Measurements from ENCODE around the gene SSH2.

- TF ChIP-seq CTCF (IDR thresholded peaks at IDR 0.05): no peak
- no peak for TF ChIP-seq POLR2A (IDR thresholded peaks at IDR 0.05)
- TF ChIP-seq EP300 (IDR thresholded peaks at IDR 0.05): no peak
- TF ChIP-seq POLR2AphosphoS5 (IDR thresholded peaks at IDR 0.05): no peak
These were observed 282.0 kb downstream of the SSH2 start for GRCh38 chr17:29648005-29648404.
